Lung (tissue), 12 donors: Measurements from ENCODE around the gene ELFN1. TPM values are rescaled to one million over a fixed set of nuclear protein-coding genes. Genes with fewer than 3 reads are reported as not detected.

Experiments
- ATAC-seq: fragments of 200-7000 bp; cut with Tn5 transposase; one replicate; pipeline ENCODE4 v1.9.1; 2020; ENCODE audit warnings: moderate number of reproducible peaks; ENCODE audit not compliant: insufficient read depth, low FRiP score
- DNase-seq, 3 donors: peaks; one replicate each; pipeline ENCODE4 v3.0.0-alpha.2; 2013 to 2017
- H3K27ac ChIP-seq, 2 donors: one replicate each; pipeline ENCODE4 v1.5.1; 2013; ENCODE audit warnings: mild to moderate bottlenecking in 2 of 2, moderate library complexity in 2 of 2, control low read depth in 1 of 2, inconsistent platforms in 1 of 2, low read depth in 1 of 2, low read length in 1 of 2
- H3K27me3 ChIP-seq, 3 donors: one replicate each; pipeline ENCODE4 v1.5.1; 2013; ENCODE audit warnings: low read length in 2 of 3; ENCODE audit not compliant: control insufficient read depth in 3 of 3, insufficient read depth in 3 of 3
- H3K36me3 ChIP-seq, 4 donors: one replicate each; pipeline ENCODE4 v1.5.1; 2013; ENCODE audit warnings: low read length in 4 of 4, mild to moderate bottlenecking in 1 of 4, moderate library complexity in 1 of 4; ENCODE audit not compliant: control insufficient read depth in 4 of 4, insufficient read depth in 4 of 4
- H3K4me1 ChIP-seq, 5 donors: one replicate each; pipeline ENCODE4 v1.5.1; 2013; ENCODE audit warnings: low read length in 5 of 5, mild to moderate bottlenecking in 2 of 5, moderate library complexity in 1 of 5; ENCODE audit not compliant: control insufficient read depth in 5 of 5, insufficient read depth in 5 of 5
- H3K4me3 ChIP-seq: one replicate; pipeline ENCODE4 v1.5.1; 2013; ENCODE audit warnings: mild to moderate bottlenecking, control low read depth, moderate library complexity
- H3K9ac ChIP-seq, 2 donors: one replicate each; pipeline ENCODE4 v1.5.1; 2013; ENCODE audit warnings: low read length in 2 of 2, control low read depth in 1 of 2; ENCODE audit not compliant: insufficient read depth in 1 of 2
- H3K9me3 ChIP-seq, 4 donors: one replicate each; pipeline ENCODE4 v1.5.1; 2013; ENCODE audit warnings: low read length in 3 of 4, mild to moderate bottlenecking in 1 of 4, moderate library complexity in 1 of 4; ENCODE audit not compliant: control insufficient read depth in 4 of 4, insufficient read depth in 3 of 4
- CTCF ChIP-seq: IDR thresholded peaks from 2 replicates; pipeline ENCODE4 v1.5.1; 2012; ENCODE audit warnings: mild to moderate bottlenecking; ENCODE audit errors: control extremely low read depth, extremely low read depth
- WGBS, 2 donors: extraction: QIAGEN DNeasy Blood & Tissue Kit; methylation state at CpG; one replicate each; pipeline ENCODE4 v1.1.7; 2013; 5-methylcytosine and 5-hydroxymethylcytosine counted together
- polyA plus RNA-seq, 2 donors: library from polyadenylated mRNA; stranded (reverse); fragments of 200-250 nt; gene quantifications; one replicate each; pipeline ENCODE4 v1.2.1, GENCODE V29; 2013
- total RNA-seq, 2 donors: library from RNA; depleted of rRNA in 1 of 2; stranded (reverse); fragments of >200 nt in 1 of 2; gene quantifications; one replicate each; pipeline ENCODE4 v1.2.1, GENCODE V29; 2014 to 2021
- donor health status: control.
- donor health status: control.
- donor health status: Bipolar disorder and iron deficiency.
- donor health status: healthy.
- donor health status: DM: yes; HTN: yes; CAD: no.

ELFN1 gene
- total and polyA plus RNA-seq, 4 donors = 0.43 to 1.4 (median 1.0) TPM

GRCh38 chr7:1704811-1705738 lies 35.0 kb downstream of the ELFN1 start:
- 73 to 82% methylated on average over 26 of the region's 26 CpGs for WGBS, 2 donors

GRCh38 chr7:1705856-1706255 lies 35.8 kb downstream of the ELFN1 start:
- no peak for TF ChIP-seq CTCF
- Histone ChIP-seq H3K27me3 (peaks cover 0 to 3% (median 0%) of the 10 kb centered on the region in 3 donors), H3K9ac (no peak overlapping the region), H3K4me3 (no peak overlapping the region), H3K27ac (no peak overlapping the region), H3K4me1 (no peaks in the 10 kb centered on the region), H3K36me3 (peaks cover 0 to 12% (median 2%) of the 10 kb centered on the region in 4 donors), H3K9me3 (peaks cover 0 to 24% (median 3%) of the 10 kb centered on the region in 4 donors)
- ATAC-seq (no peak), DNase-seq (peak in 1 of 3 donors; percentile 6)
- WGBS, 2 donors = 89 to 94% methylated on average over 13 of the region's 13 CpGs

More at GRCh38 chr7:1704811-1705738, 35.0 kb downstream of the ELFN1 start:
- Histone ChIP-seq H3K4me1 (no peaks in the 10 kb centered on the region), H3K36me3 (peaks cover 0 to 12% (median 2%) of the 10 kb centered on the region in 4 donors), H3K9me3 (peaks cover 0 to 19% (median 3%) of the 10 kb centered on the region in 4 donors), H3K9ac (no peak overlapping the region), H3K27me3 (peaks cover 0 to 3% (median 0%) of the 10 kb centered on the region in 3 donors), H3K4me3 (no peak overlapping the region), H3K27ac (no peak overlapping the region)
- TF ChIP-seq CTCF = no peak
- peak in 1 of 3 donors; percentile 7 for DNase-seq
- no peak for ATAC-seq

GRCh38 chr7:1706381-1706720 lies 36.3 kb downstream of the ELFN1 start:
- H3K27me3 ChIP-seq = peaks cover 0 to 3% (median 0%) of the 10 kb centered on the region in 3 donors
- no peak overlapping the region for H3K9ac ChIP-seq
- TF ChIP-seq CTCF = no peak
- peaks cover 0 to 12% (median 2%) of the 10 kb centered on the region in 4 donors for H3K36me3 ChIP-seq
- ATAC-seq (no peak), DNase-seq (no peak)
- WGBS, 2 donors = 80 to 85% methylated on average over 5 of the region's 5 CpGs
- no peak overlapping the region for H3K4me3 ChIP-seq
- peaks cover 0 to 21% (median 3%) of the 10 kb centered on the region in 4 donors for H3K9me3 ChIP-seq
- H3K4me1 ChIP-seq = no peaks in the 10 kb centered on the region
- no peak overlapping the region for H3K27ac ChIP-seq
